GM19372 (cell line): ENCODE measurements around the gene PRSS36.
A peak's percentile ranks its signal among the peaks of the same experiment; 100 is the strongest.
"Not testable (repeated sequence)": the region's sequence is repeated elsewhere in the genome, so short reads cannot be mapped to it uniquely, and the experiment has no call there.

Experiments
- ATAC-seq: cut with Tn5 transposase; IDR thresholded peaks from one replicate; pipeline ENCODE4 v1.9.1; 2021; ENCODE audit warnings: mild to moderate bottlenecking, low read depth, moderate library complexity; ENCODE audit not compliant: unreplicated experiment

PRSS36 gene

GRCh38 chr16:31143011-31143693, 6.7 kb downstream of the PRSS36 start:
- ATAC-seq = no peak

- peak; percentile 84 for ATAC-seq
Measured at GRCh38 chr16:31142109-31143010, 7.5 kb downstream of the PRSS36 start.

GRCh38 chr16:31141489-31142108, 8.3 kb downstream of the PRSS36 start:
- no peak for ATAC-seq

GRCh38 chr16:31141071-31141469, 8.8 kb downstream of the PRSS36 start:
- not testable (repeated sequence) for ATAC-seq

GRCh38 chr16:31138621-31139578, 11.0 kb downstream of the PRSS36 start:
- ATAC-seq = no peak

GRCh38 chr16:31136822-31137499, 12.9 kb downstream of the PRSS36 start:
- not testable (repeated sequence) for ATAC-seq

- ATAC-seq = no peak
Measured at GRCh38 chr16:31136287-31136662, 13.6 kb downstream of the PRSS36 start.

- no peak for ATAC-seq
Measured at GRCh38 chr16:31135535-31136286, 14.2 kb downstream of the PRSS36 start, which contains the start of gene PRSS8. Gene PRSS8 (minus strand): TSS chr16:31135727. CDS start chr16:31135498, 229 bp downstream.

GRCh38 chr16:31134625-31135534, 15.0 kb downstream of the PRSS36 start:
- ATAC-seq = no peak

- no peak for ATAC-seq
Measured at GRCh38 chr16:31134091-31134571, 15.7 kb downstream of the PRSS36 start.

GRCh38 chr16:31133046-31133501, 16.8 kb downstream of the PRSS36 start:
- ATAC-seq = no peak

- no peak for ATAC-seq
Measured at GRCh38 chr16:31132303-31132979, 17.4 kb downstream of the PRSS36 start.

- no peak for ATAC-seq
Measured at GRCh38 chr16:31131841-31132271, 18.0 kb downstream of the PRSS36 start.

- no peak for ATAC-seq
Measured at GRCh38 chr16:31131416-31131815, 18.4 kb downstream of the PRSS36 start.

- no peak for ATAC-seq
Measured at GRCh38 chr16:31130899-31131298, 19.0 kb downstream of the PRSS36 start.

GRCh38 chr16:31130336-31130891, 19.5 kb downstream of the PRSS36 start:
- ATAC-seq = no peak
